WTC11 (cell line): Measurements from ENCODE around the gene ST3GAL5. TPM values are rescaled to one million over a fixed set of nuclear protein-coding genes. Genes with fewer than 3 reads are reported as not detected.
A peak's percentile ranks its signal among the peaks of the same experiment; 100 is the strongest.

Source experiments
- ATAC-seq: fragments of 200-7000 bp; cut with Tn5 transposase; 2 replicates; pipeline ENCODE4 v1.10.0; 2021; ENCODE audit warnings: mild to moderate bottlenecking, moderate library complexity
- CTCF ChIA-PET: fragments of 300-600 bp; sonication (Branson Sonifier 250); formaldehyde crosslinking; loops from one replicate; lab custom pipeline; 2021; ENCODE audit warnings: antibody characterized with exemption; lab: Charles Lee
- POLR2A ChIA-PET: fragments of 350-600 bp; sonication (Branson Sonifier 250); formaldehyde crosslinking; loops from one replicate; lab custom pipeline; 2021; ENCODE audit warnings: antibody characterized with exemption; lab: Charles Lee
- DNase-seq: peaks from one replicate; pipeline ENCODE4 v3.0.0; 2021; ENCODE audit warnings: low spot score
- H3K27ac Mint-ChIP-seq: 2 replicates; pipeline ENCODE4 v1.8.0; 2021; ENCODE audit warnings: mixed read lengths
- H3K27me3 Mint-ChIP-seq: 2 replicates; pipeline ENCODE4 v1.8.0; 2021; ENCODE audit warnings: low read depth, mild to moderate bottlenecking, moderate library complexity, mixed read lengths
- H3K36me3 Mint-ChIP-seq: 2 replicates; pipeline ENCODE4 v1.8.0; 2021; ENCODE audit warnings: mixed read lengths
- H3K4me1 Mint-ChIP-seq: 2 replicates; pipeline ENCODE4 v1.8.0; 2022; ENCODE audit warnings: mixed read lengths
- H3K4me3 Mint-ChIP-seq: 2 replicates; pipeline ENCODE4 v1.8.0; 2021; ENCODE audit warnings: mild to moderate bottlenecking, moderate library complexity, mixed read lengths
- H3K9me3 Mint-ChIP-seq: 2 replicates; pipeline ENCODE4 v1.8.0; 2021; ENCODE audit warnings: mixed read lengths
- CBFB ChIP-seq: sonication (generic); formaldehyde crosslinking; IDR thresholded peaks from 2 replicates; pipeline ENCODE4 v1.8.1; 2022; ENCODE audit warnings: mild to moderate bottlenecking, low read depth, missing genetic modification reagents
- CREM ChIP-seq: sonication (generic); formaldehyde crosslinking; IDR thresholded peaks from 2 replicates; pipeline ENCODE4 v1.8.1; 2022; ENCODE audit warnings: mild to moderate bottlenecking, missing genetic modification reagents, moderate library complexity
- EMX1 ChIP-seq: fragments of 250-450 bp; sonication (Bioruptor Pico); IDR thresholded peaks from 2 replicates; pipeline ENCODE4 v1.8.0; 2021; ENCODE audit warnings: mild to moderate bottlenecking
- GTF2I ChIP-seq: fragments of 250-450 bp; sonication (Bioruptor Pico); conservative IDR thresholded peaks from 2 replicates; pipeline ENCODE4 v1.4.0; 2021; ENCODE audit warnings: mild to moderate bottlenecking
- IRF2 ChIP-seq: sonication (generic); formaldehyde crosslinking; IDR thresholded peaks from 2 replicates; pipeline ENCODE4 v1.8.0; 2022; ENCODE audit warnings: low read depth, missing genetic modification reagents, borderline replicate concordance
- KAT7 ChIP-seq: sonication (generic); formaldehyde crosslinking; IDR thresholded peaks from 2 replicates; pipeline ENCODE4 v1.8.1; 2023; ENCODE audit warnings: missing genetic modification reagents, mild to moderate bottlenecking, borderline replicate concordance
- MYBL2 ChIP-seq: sonication (generic); formaldehyde crosslinking; IDR thresholded peaks from 2 replicates; pipeline ENCODE4 v1.8.1; 2023; ENCODE audit warnings: mild to moderate bottlenecking, moderate library complexity, missing genetic modification reagents
- NFYB ChIP-seq: sonication (generic); formaldehyde crosslinking; conservative IDR thresholded peaks from 2 replicates; pipeline ENCODE4 v1.8.0; 2022; ENCODE audit warnings: low read depth, missing genetic modification reagents
- NR2C2 ChIP-seq: sonication (generic); formaldehyde crosslinking; IDR thresholded peaks from 2 replicates; pipeline ENCODE4 v1.8.0; 2022; ENCODE audit warnings: mild to moderate bottlenecking, missing genetic modification reagents
- NR3C1 ChIP-seq: sonication (generic); formaldehyde crosslinking; conservative IDR thresholded peaks from 2 replicates; pipeline ENCODE4 v1.8.1; 2023; ENCODE audit warnings: low read depth, mild to moderate bottlenecking, missing genetic modification reagents
- PREB ChIP-seq: sonication (generic); formaldehyde crosslinking; IDR thresholded peaks from 2 replicates; pipeline ENCODE4 v1.8.1; 2022; ENCODE audit warnings: mild to moderate bottlenecking, missing genetic modification reagents, moderate library complexity, borderline replicate concordance
- SMAD4 ChIP-seq: sonication (generic); formaldehyde crosslinking; IDR thresholded peaks from 2 replicates; pipeline ENCODE4 v1.8.0; 2022; ENCODE audit warnings: mild to moderate bottlenecking, missing genetic modification reagents
- TEAD4 ChIP-seq: sonication (generic); formaldehyde crosslinking; IDR thresholded peaks from 2 replicates; pipeline ENCODE4 v1.8.0; 2022; ENCODE audit warnings: mild to moderate bottlenecking, missing genetic modification reagents
- USF1 ChIP-seq: sonication (generic); formaldehyde crosslinking; IDR thresholded peaks from 2 replicates; pipeline ENCODE4 v1.8.0; 2022; ENCODE audit warnings: mild to moderate bottlenecking, missing genetic modification reagents
- ZMAT4 ChIP-seq: fragments of 250-450 bp; sonication (Bioruptor Pico); IDR thresholded peaks from 2 replicates; pipeline ENCODE4 v1.9.0; 2021; ENCODE audit warnings: mild to moderate bottlenecking
- ZNF425 ChIP-seq: fragments of 250-450 bp; sonication (Bioruptor Pico); conservative IDR thresholded peaks from 2 replicates; pipeline ENCODE4 v1.9.0; 2021; ENCODE audit warnings: mild to moderate bottlenecking
- ZNF532 ChIP-seq: fragments of 250-450 bp; sonication (Bioruptor Pico); IDR thresholded peaks from 2 replicates; pipeline ENCODE4 v1.9.0; 2021; ENCODE audit warnings: mild to moderate bottlenecking, borderline replicate concordance
- total RNA-seq: library from RNA; stranded (reverse); gene quantifications from 3 replicates; pipeline ENCODE4 v1.2.3, GENCODE V29; 2021
- TF ChIP-seq, protein P1 (sequence below): sonication (generic); formaldehyde crosslinking; IDR thresholded peaks from 2 replicates; pipeline ENCODE4 v1.8.0; 2022; ENCODE audit warnings: mild to moderate bottlenecking, missing genetic modification reagents
- TF ChIP-seq, protein P2 (sequence below): sonication (generic); formaldehyde crosslinking; IDR thresholded peaks from 2 replicates; pipeline ENCODE4 v1.8.0; 2022; ENCODE audit warnings: mild to moderate bottlenecking, missing genetic modification reagents

The ST3GAL5 gene
- total RNA-seq, 1 experiment from 2014 or later: 5.9 TPM

DNA sequence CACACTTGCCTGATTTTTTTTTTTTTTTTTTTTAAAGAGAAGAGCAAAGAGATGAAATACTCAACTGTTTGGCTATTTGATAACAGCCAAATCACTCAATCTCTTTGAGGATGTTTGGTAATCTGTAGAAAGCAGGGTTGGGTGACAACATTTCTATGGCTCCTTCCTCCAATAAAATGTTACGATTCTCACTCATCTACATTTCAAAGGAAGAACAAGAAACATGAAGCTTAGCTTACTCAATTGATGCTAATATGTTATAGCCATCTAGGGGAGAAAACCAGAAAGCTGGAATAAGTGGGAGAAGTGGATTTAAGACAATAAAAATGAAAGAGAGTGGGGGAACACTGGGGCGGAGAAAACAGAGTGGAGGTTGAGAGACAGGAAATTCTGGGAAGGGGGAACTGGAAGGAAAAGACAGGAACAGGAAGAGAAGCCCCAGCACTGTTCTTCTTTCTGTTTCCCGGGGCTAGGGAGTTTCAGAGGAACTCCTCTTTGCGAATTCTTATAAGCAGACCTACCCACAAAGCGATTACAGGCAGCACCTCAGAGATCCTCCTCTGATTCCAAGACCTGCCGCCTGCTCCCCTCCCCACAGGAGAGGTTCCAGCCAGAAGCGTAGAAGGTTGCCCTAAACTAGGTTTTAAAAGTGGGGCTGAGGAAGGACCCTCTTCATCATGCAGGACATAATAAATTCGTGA lies 13.3 kb downstream of the ST3GAL5 start:
- peaks cover under 1% of the 10 kb centered on the region for H3K9me3 Mint-ChIP-seq
- peaks cover 3% of the 10 kb centered on the region; the same call in 1 of the 2 replicates for H3K36me3 Mint-ChIP-seq
- DNase-seq (no peak), ATAC-seq (no peak)
- H3K4me1 Mint-ChIP-seq: peaks cover 26% of the 10 kb centered on the region
- POLR2A ChIA-PET: no interaction called here
- no peak overlapping the region for H3K4me3 Mint-ChIP-seq
- no peak for TF ChIP-seq KAT7
- no peak for TF ChIP-seq SMAD4
- no peak for TF ChIP-seq USF1 (CRISPR knock-in tag)
- no peak for TF ChIP-seq NFYB
- TF ChIP-seq CBFB (CRISPR knock-in tag): no peak
- no peak for TF ChIP-seq GTF2I (CRISPR knock-in tag)
- TF ChIP-seq ZNF425 (CRISPR knock-in tag): no peak
- no peak for TF ChIP-seq EMX1 (CRISPR knock-in tag)
- TF ChIP-seq, all 79 proteins: peak for 0
- H3K27me3 Mint-ChIP-seq: no peaks in the 10 kb centered on the region; the same call in 1 of the 2 replicates
- H3K27ac Mint-ChIP-seq: peak overlapping the region; percentile 6
- CTCF ChIA-PET: interaction anchor here (0.7 to 1.5 kb wide), 4 partner anchors 14 to 169 kb away, joined by 3 read pairs; no protein-coding TSS in a partner anchor

GRCh38 chr2:85873679-85874078 lies 15.1 kb downstream of the ST3GAL5 start:
- ATAC-seq: peak; percentile 47; the same call in 1 of the 2 replicates
- H3K4me3 Mint-ChIP-seq: no peak overlapping the region
- TF ChIP-seq ZMAT4 (CRISPR knock-in tag) (no peak), TEAD4 (no peak), NR3C1 (no peak), MYBL2 (no peak), IRF2 (CRISPR knock-in tag) (no peak), PREB (no peak), CREM (no peak), NR2C2 (CRISPR knock-in tag) (no peak), ZNF532 (no peak)
- TF ChIP-seq, protein P1, sequence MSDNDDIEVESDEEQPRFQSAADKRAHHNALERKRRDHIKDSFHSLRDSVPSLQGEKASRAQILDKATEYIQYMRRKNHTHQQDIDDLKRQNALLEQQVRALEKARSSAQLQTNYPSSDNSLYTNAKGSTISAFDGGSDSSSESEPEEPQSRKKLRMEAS: no peak
- TF ChIP-seq, protein P2, sequence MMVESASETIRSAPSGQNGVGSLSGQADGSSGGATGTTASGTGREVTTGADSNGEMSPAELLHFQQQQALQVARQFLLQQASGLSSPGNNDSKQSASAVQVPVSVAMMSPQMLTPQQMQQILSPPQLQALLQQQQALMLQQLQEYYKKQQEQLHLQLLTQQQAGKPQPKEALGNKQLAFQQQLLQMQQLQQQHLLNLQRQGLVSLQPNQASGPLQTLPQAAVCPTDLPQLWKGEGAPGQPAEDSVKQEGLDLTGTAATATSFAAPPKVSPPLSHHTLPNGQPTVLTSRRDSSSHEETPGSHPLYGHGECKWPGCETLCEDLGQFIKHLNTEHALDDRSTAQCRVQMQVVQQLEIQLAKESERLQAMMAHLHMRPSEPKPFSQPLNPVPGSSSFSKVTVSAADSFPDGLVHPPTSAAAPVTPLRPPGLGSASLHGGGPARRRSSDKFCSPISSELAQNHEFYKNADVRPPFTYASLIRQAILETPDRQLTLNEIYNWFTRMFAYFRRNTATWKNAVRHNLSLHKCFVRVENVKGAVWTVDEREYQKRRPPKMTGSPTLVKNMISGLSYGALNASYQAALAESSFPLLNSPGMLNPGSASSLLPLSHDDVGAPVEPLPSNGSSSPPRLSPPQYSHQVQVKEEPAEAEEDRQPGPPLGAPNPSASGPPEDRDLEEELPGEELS: no peak
- H3K27me3 Mint-ChIP-seq: no peaks in the 10 kb centered on the region; the same call in 1 of the 2 replicates
- ChIA-PET POLR2A (no interaction called here), CTCF (interaction anchor here (0.6 to 2.0 kb wide), 7 partner anchors 9 to 120 kb away, joined by 3 to 19 read pairs (median 8); partner anchors contain the start of genes ATOH8 and ST3GAL5)
- peaks cover 26% of the 10 kb centered on the region for H3K4me1 Mint-ChIP-seq
- H3K27ac Mint-ChIP-seq: no peak overlapping the region
- H3K9me3 Mint-ChIP-seq: no peaks in the 10 kb centered on the region
- peak; percentile 38 for DNase-seq
- no peaks in the 10 kb centered on the region for H3K36me3 Mint-ChIP-seq
